H54 (cell line): Measurements from ENCODE around the gene PGP.

Experiments
- DNase-seq: peaks from one replicate; pipeline ENCODE4 v3.0.0; 2011; ENCODE audit warnings: low spot score, mixed read lengths; ENCODE audit not compliant: insufficient read length
- FAIRE-seq: peaks from 3 replicates; lab custom pipeline; 2011; peaks lifted over from hg19 to GRCh38; lab: Jason Lieb, UNC
- POLR2A ChIP-seq: IDR thresholded peaks from 2 replicates; pipeline ENCODE4 v1.6.1; 2011; ENCODE audit warnings: low read depth, mild to moderate bottlenecking, low read length

The PGP gene

GRCh38 chr16:2180962-2181923 lies 33.4 kb downstream of the PGP start:
- TF ChIP-seq POLR2A: no peak
- FAIRE-seq (no peak), DNase-seq (no peak)

GRCh38 chr16:2180461-2180860 lies 34.2 kb downstream of the PGP start:
- TF ChIP-seq POLR2A: no peak
- FAIRE-seq: no peak
- no peak for DNase-seq

DNA sequence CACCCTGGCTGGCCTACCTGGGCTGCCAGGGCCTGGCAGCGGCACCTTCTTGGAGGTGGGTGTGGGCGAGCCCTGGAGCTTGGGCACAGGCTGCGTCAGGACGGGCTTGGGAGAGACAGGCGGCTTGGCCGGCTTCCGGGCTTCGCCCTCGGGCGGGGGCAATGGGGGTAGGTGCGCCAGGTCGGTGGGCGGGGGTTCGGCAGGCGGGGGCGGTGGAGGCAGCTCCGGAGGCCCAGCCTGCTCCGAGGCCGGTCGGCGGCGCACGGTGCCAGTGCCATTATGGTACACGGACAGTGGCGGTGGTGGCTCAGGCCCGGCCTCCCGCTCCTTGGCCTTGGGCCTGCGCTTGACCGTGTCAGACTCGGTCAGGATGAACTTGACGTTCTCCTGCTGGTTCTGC lies 35.1 kb downstream of the PGP start:
- DNase-seq: no peak
- no peak for FAIRE-seq
- no peak for TF ChIP-seq POLR2A

GRCh38 chr16:2179107-2179501 lies 35.5 kb downstream of the PGP start:
- FAIRE-seq (no peak), DNase-seq (no peak)
- TF ChIP-seq POLR2A: no peak

GRCh38 chr16:2178321-2179106 lies 36.1 kb downstream of the PGP start:
- FAIRE-seq (no peak), DNase-seq (no peak)
- TF ChIP-seq POLR2A: no peak

DNA sequence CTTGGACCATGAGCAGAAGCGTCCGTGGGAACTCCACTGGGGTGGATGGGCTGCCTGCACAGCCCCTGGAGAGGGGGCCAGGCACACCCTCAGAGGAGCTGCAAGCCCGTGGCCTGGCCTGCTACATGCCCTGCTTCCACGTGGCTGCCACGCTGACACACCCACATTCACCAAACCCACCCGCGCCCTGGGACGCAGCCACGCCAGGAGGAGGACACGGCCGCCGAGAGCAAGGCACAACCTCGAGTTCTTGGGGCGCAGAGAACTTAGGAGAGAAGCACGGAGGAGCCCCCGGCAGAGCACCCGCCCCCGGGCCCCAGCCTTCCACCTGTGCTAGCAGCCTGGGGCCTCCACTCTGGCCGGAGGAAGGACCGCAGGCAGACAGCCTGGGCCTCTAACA lies 37.1 kb downstream of the PGP start:
- DNase-seq: no peak
- no peak for FAIRE-seq
- no peak for TF ChIP-seq POLR2A

DNA sequence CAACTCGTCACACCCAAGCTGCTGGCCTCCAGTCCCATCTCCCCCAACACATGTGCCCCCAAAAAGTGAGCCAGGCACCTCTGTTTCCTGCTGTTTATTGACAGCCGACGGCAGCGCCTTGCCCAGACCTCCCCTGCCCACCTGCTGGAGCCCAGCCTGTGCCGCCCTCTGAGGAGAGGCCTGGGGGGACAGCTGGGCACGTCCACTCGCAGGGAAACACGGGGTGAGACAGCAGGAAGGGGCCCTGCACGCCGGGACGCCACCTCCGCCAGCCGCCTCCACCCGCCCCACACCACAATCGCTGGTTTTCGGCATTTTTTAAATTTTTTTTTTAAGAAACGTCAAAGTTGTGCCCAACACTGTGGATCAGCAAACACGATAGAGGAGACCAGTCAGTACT lies 37.5 kb downstream of the PGP start:
- FAIRE-seq (no peak), DNase-seq (no peak)
- TF ChIP-seq POLR2A: no peak

DNA sequence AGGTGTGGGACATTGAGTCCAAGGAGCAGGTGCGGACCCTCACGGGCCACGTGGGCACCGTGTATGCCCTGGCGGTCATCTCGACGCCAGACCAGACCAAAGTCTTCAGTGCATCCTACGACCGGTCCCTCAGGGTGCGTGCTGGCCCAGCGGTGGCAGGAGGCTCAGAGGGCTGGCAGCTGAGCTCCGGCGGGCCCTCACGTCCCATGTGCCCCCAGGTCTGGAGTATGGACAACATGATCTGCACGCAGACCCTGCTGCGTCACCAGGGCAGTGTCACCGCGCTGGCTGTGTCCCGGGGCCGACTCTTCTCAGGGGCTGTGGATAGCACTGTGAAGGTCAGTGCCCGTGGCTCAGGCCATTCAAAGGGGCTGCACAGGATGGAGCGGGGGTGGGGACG lies 38.6 kb downstream of the PGP start:
- no peak for TF ChIP-seq POLR2A
- FAIRE-seq: no peak
- DNase-seq: no peak

- DNase-seq (no peak), FAIRE-seq (no peak)
- TF ChIP-seq POLR2A: no peak
Observed at GRCh38 chr16:2175454-2175853, 39.2 kb downstream of the PGP start.

DNA sequence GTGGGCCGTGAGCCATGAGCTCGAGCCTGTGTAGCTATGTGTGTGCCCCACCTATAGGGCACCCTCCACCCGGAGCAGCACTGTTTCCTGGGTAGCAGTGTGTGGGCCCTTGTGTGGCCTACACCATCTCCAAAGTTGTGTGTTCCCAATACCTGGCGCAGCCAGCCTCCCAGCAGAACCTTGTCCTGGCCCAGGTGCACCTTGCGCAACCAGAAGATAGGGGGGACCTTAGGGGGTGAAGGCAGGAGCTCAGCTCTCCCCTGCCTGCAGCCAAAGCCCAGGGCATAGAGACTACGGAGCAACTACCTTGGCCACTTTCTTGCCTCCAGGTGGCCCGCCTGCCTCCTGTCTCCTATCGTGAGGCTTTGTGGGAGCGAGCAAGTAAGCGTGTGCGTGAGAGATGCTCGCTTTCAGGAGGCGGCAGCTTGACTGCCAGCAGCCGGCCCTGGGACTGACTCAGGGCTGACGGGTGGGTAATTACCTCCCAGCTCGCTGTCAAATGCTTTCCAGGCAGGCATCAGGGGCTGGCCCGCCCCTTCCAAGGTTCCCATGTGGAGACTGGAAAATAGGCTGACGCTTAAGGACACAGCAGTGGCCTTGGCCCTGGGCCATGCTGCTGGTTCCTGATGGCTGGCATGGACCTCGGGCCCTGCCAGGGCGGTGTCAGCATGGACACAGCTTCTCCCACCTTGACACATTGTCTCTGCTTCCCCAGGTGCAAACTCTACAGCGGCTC lies 40.1 kb downstream of the PGP start:
- FAIRE-seq (no peak), DNase-seq (no peak)
- no peak for TF ChIP-seq POLR2A

DNA sequence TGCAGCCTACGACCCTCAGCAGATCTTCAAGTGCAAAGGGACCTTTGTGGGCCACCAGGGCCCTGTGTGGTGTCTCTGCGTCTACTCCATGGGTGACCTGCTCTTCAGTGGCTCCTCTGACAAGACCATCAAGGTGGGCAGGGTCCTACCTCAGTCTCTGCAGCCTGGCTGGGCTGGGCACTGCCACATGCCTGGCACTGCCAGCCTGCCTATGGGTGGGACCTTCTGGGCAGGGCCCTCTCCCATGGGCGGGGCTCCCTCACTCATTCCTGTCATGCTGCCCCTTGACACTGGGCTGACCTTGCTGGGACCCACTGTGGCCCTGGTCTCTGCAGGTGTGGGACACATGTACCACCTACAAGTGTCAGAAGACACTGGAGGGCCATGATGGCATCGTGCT lies 40.7 kb downstream of the PGP start:
- FAIRE-seq: no peak
- DNase-seq: no peak
- TF ChIP-seq POLR2A: no peak

GRCh38 chr16:2173366-2173765 lies 41.3 kb downstream of the PGP start:
- no peak for TF ChIP-seq POLR2A
- FAIRE-seq: no peak
- no peak for DNase-seq

GRCh38 chr16:2172688-2173335 lies 41.8 kb downstream of the PGP start:
- TF ChIP-seq POLR2A: no peak
- FAIRE-seq: no peak

DNA sequence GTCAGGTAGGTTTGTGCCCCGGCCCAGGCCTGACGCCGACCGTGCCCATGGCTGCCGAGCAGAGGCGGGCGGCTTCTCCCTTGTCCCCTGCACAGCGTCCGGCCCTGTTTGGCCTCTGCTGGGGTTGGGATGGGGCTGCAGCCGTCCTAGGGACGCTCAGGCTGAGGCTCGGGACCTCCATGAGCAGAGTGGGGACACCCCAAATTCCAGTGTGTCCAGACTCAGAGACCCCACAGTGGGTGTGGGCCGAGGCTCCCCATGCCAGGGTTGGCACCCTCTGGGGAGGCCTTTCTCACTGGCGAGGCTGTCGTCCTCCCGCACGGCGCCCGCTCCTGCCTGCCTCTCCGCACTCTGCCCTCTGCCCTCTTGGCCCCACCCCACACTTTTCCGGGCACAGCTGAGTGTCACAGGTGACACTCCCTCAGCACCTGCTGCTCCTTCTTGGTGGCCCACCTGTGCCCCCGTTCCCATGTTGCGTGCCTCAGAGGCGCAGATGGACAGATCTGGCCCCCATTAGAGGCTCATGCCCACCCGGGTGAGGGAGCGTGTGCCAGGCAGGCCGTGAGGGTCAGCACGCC lies 43.0 kb downstream of the PGP start:
- DNase-seq (no peak), FAIRE-seq (no peak)
- no peak for TF ChIP-seq POLR2A

More at GRCh38 chr16:2172688-2173335, 41.8 kb downstream of the PGP start:
- DNase-seq: no peak
